WI38 (cell line): Measurements from ENCODE around the gene HS3ST6.
"Not testable (repeated sequence)": the region's sequence is repeated elsewhere in the genome, so short reads cannot be mapped to it uniquely, and the experiment has no call there.

Source experiments
- H3K4me3 ChIP-seq: 2 replicates; pipeline ENCODE4 v1.5.1; 2011; ENCODE audit warnings: low read depth, mild to moderate bottlenecking, control low read depth, low read length
- TF ChIP-seq, protein P1 (sequence below): IDR thresholded peaks from 2 replicates; pipeline ENCODE4 v1.5.1; 2012; ENCODE audit warnings: low read depth, mild to moderate bottlenecking, control low read depth, low read length

HS3ST6 gene

DNA sequence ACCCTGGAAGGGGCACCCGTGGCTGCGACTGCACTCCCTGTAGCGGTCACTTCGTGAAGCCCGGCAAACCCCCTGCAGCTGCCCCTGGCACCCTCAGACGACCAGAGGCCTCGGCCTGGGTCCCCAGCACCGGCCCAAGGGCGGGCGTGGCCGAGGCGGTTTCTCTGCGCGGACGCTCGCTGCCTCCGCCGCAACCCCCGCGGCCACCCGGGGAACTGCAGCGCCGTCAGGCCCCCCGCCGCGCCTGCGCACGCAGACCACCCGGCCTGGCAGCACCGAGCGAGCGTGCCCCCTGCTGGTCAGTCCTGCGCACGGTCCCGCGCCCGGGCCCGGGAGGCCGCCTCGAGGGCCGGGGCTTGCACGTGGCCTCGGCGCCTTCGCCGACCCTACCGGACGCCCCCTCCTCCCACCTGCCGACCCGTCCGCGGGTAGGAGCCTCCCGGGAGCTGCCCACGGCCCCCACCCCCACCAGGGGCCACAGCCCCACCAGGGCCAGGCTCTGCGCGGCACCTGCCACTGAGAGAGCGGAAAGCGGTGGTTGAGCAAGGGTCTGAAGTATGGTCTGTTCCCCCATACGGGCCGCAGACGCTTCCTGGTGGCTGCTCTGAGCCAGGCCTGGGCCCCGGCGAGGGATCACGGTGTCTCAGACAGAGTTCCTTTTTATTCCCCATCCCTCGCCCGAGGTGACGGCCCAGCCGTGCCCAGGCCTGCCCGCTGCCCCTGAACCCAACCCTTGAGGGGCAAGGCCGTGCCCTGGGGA, 11.5 kb upstream of the HS3ST6 start:
- peak overlapping the region; percentile 56 for H3K4me3 ChIP-seq
- TF ChIP-seq, protein P1, sequence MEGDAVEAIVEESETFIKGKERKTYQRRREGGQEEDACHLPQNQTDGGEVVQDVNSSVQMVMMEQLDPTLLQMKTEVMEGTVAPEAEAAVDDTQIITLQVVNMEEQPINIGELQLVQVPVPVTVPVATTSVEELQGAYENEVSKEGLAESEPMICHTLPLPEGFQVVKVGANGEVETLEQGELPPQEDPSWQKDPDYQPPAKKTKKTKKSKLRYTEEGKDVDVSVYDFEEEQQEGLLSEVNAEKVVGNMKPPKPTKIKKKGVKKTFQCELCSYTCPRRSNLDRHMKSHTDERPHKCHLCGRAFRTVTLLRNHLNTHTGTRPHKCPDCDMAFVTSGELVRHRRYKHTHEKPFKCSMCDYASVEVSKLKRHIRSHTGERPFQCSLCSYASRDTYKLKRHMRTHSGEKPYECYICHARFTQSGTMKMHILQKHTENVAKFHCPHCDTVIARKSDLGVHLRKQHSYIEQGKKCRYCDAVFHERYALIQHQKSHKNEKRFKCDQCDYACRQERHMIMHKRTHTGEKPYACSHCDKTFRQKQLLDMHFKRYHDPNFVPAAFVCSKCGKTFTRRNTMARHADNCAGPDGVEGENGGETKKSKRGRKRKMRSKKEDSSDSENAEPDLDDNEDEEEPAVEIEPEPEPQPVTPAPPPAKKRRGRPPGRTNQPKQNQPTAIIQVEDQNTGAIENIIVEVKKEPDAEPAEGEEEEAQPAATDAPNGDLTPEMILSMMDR, result peak; percentile 69

DNA sequence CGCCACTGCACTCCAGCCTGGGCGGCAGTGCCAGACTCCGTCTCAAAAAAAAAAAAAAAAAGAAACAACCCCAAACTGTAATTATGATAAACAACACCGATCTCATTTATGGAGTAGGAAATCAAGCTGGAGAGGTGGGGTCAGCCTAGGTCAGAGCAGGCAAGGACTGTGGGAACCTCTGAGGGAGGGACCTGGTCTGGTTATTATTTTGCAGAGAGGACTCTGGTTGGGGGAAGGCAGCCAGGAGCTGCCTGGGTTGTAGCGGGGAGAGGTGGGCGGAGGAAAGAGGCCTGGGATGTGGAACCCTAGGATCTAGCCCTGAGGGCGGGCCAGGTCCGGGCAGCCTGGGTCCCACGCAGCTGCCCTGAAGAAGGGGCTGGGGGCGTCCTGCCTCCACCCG, 10.9 kb upstream of the HS3ST6 start:
- TF ChIP-seq, protein P1, result no peak
- peak overlapping the region; percentile 56 for H3K4me3 ChIP-seq

- TF ChIP-seq, protein P1, result no peak
- no peak overlapping the region for H3K4me3 ChIP-seq
These were observed 8.1 kb upstream of the HS3ST6 start for GRCh38 chr16:1926271-1926670.

- no peak overlapping the region for H3K4me3 ChIP-seq
- TF ChIP-seq, protein P1, result no peak
These were observed 5.9 kb upstream of the HS3ST6 start for GRCh38 chr16:1924095-1924494.

- H3K4me3 ChIP-seq, result no peak overlapping the region
- TF ChIP-seq, protein P1, result no peak
These were observed 5.3 kb upstream of the HS3ST6 start for GRCh38 chr16:1923299-1924034.

DNA sequence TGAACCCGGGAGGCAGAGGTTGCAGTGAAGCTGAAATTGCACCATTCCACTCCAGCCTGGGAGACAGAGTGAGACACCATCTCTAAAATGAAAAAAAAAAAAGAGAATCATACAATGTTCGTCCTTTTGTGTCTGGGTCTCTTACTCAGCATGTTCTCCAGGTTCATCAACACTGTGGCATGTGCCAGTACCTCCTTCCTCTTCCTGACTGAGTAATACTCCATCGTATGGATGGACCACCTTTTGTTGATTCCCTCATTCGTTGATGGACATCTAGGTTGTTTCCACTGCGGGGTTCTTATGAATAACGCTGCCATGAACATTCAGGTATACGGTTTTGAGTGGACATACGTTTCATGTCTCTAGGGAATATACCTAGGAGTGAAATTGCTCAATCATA, 4.1 kb upstream of the HS3ST6 start:
- no peak overlapping the region for H3K4me3 ChIP-seq
- TF ChIP-seq, protein P1, result no peak

GRCh38 chr16:1920727-1921171, 2.5 kb upstream of the HS3ST6 start:
- no peak overlapping the region for H3K4me3 ChIP-seq
- TF ChIP-seq, protein P1, result no peak

DNA sequence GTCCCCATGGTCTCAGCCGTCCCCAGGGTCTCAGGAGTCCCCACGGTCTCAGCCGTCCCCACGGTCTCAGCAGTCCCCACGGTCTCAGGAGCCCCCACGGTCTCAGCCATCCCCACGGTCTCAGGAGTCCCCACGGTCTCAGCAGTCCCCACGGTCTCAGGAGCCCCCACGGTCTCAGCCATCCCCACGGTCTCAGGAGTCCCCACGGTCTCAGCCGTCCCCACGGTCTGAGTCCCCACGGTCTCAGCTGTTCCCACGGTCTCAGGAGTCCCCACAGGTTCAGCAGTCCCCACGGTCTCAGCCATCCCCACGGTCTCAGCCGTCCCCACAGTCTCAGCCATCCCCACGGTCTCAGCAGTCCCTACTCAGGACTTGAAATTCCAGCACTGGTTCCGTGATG, 1.9 kb upstream of the HS3ST6 start:
- H3K4me3 ChIP-seq, result not testable (repeated sequence)
